ENCODE results near the gene AFG3L2. TPM values are rescaled to one million over a fixed set of nuclear protein-coding genes. Genes with fewer than 3 reads are reported as not detected.

AFG3L2 gene
- total and polyA plus RNA-seq, 9 of the 15 experiments (the other 6 are each of a cell fraction or from before 2014, with no cell fraction given), result 24.1 to 109 (median 84.0) TPM

- intact Hi-C loops (cut with micrococcal nuclease) (no loop called here), in situ Hi-C loops (cut with MboI) (no loop called here)
- no peak overlapping the region for H3K9ac ChIP-seq (ENCODE audit: insufficient read depth in 1 of 2, low read depth in 2 of 2, low read length in 2 of 2)
- H3K27ac ChIP-seq (ENCODE audit: extremely low read depth, low read depth, low read length), result no peak overlapping the region
- no peaks in the 10 kb centered on the region for H3K36me3 ChIP-seq (ENCODE audit: control insufficient read depth, insufficient read depth, low read length)
- 70% methylated on average over 2 of the region's 2 CpGs for WGBS (ENCODE audit: insufficient coverage, low coverage, missing lambda C conversion rate)
- H3K4me3 ChIP-seq, result no peak overlapping the region
- H3K27me3 ChIP-seq (ENCODE audit: control insufficient read depth in 2 of 2, insufficient read depth in 2 of 2, low read length in 2 of 2), result no peaks in the 10 kb centered on the region
- H3K4me1 ChIP-seq (replicated peaks in 1 of 2; ENCODE audit: control insufficient read depth in 2 of 2, insufficient read depth in 2 of 2, low read length in 2 of 2), result peaks cover 12 to 21% of the 10 kb centered on the region in 2 experiments; a peak in 4 of 5 replicates
- DNase-seq (ENCODE audit: extremely low read depth in 1 of 4, low spot score in 3 of 4) (no peak), ATAC-seq (no peak), FAIRE-seq (no peak)
- ChIA-PET CTCF (ENCODE audit: low intra/inter-chr PET ratio) (no interaction called here), POLR2A (no interaction called here)
- H3K4me2 ChIP-seq (ENCODE audit: insufficient read depth, low read length), result no peak overlapping the region
- no peaks in the 10 kb centered on the region for H3K9me1 ChIP-seq (ENCODE audit: control insufficient read depth, insufficient read depth, low read length)
- no TSS peak for BruUV-seq (replicated peaks)
- H2AFZ ChIP-seq (ENCODE audit: low read depth, low read length), result no peak overlapping the region
- no peaks in the 10 kb centered on the region for H3K79me2 ChIP-seq (ENCODE audit: control insufficient read depth, insufficient read depth, low read length)
- no peaks in the 10 kb centered on the region for H3K9me3 ChIP-seq (replicated peaks; ENCODE audit: control insufficient read depth, insufficient read depth, low read depth, low read length)
- no peaks in the 10 kb centered on the region for H4K20me1 ChIP-seq (replicated peaks; ENCODE audit: control insufficient read depth, insufficient read depth, low read length)
- no peak for TF ChIP-seq HDAC8 (tag; IDR thresholded peaks at IDR 0.05)
- TF ChIP-seq ZNF518B (CRISPR knock-in tag; IDR thresholded peaks at IDR 0.05), result no peak
- TF ChIP-seq CREBBP (IDR thresholded peaks at IDR 0.05; ENCODE audit: low read depth, low read length), result no peak
- TF ChIP-seq MTA2 (IDR thresholded peaks at IDR 0.05; ENCODE audit: low read depth), result no peak
- TF ChIP-seq PTRF (tag; IDR thresholded peaks at IDR 0.05), result no peak
- no peak for TF ChIP-seq ZNF280A (IDR thresholded peaks at IDR 0.05; ENCODE audit: low read depth, partially characterized antibody)
- TF ChIP-seq PRDM10 (IDR thresholded peaks at IDR 0.05; ENCODE audit: partially characterized antibody), result no peak
- no peak for TF ChIP-seq CBX2 (IDR thresholded peaks at IDR 0.05; ENCODE audit: insufficient read depth, low read length, poor library complexity, severe bottlenecking)
Observed at GRCh38 chr18:12290086-12290485, 86.9 kb downstream of the AFG3L2 start.
